ENCODE measurements around the gene KLHL22. TPM values are rescaled to one million over a fixed set of nuclear protein-coding genes. Genes with fewer than 3 reads are reported as not detected.

KLHL22 gene
- total and polyA plus RNA-seq, 2 of the 13 experiments (the other 11 are each of a cell fraction or from before 2014, with no cell fraction given), result 10.9 to 14.8 TPM

GRCh38 chr22:20456064-20456721, 39.4 kb downstream of the KLHL22 start (continued):
- no peak for TF ChIP-seq ZNF414 (CRISPR knock-in tag; IDR thresholded peaks at IDR 0.05)
- TF ChIP-seq ZNF879 (CRISPR knock-in tag; IDR thresholded peaks at IDR 0.05), result no peak
- TF ChIP-seq ZNF12 (CRISPR knock-in tag; IDR thresholded peaks at IDR 0.05), result no peak
- TF ChIP-seq MYPOP (CRISPR knock-in tag; IDR thresholded peaks at IDR 0.05), result no peak
- TF ChIP-seq BCL6 (CRISPR knock-in tag; IDR thresholded peaks at IDR 0.05), result 0 out of 2 replicates have a peak, but pooled peaks have one; percentile 20
- TF ChIP-seq ZNF343 (CRISPR knock-in tag; IDR thresholded peaks at IDR 0.05), result 0 out of 2 replicates have a peak, but pooled peaks have one; percentile 38
- 0 out of 2 replicates have a peak, but pooled peaks have one; percentile 56 for TF ChIP-seq ZSCAN21 (CRISPR knock-in tag; IDR thresholded peaks at IDR 0.05; ENCODE audit: borderline replicate concordance)
- peak; percentile 76; the same call in 1 of the 2 replicates for TF ChIP-seq ZNF598 (CRISPR knock-in tag; IDR thresholded peaks at IDR 0.05; ENCODE audit: borderline replicate concordance)
- no peak for TF ChIP-seq ZNF674 (CRISPR knock-in tag; IDR thresholded peaks at IDR 0.05; ENCODE audit: low read depth)
- no peak for TF ChIP-seq ZNF776 (CRISPR knock-in tag; IDR thresholded peaks at IDR 0.05)
- TF ChIP-seq TFAP4 (IDR thresholded peaks at IDR 0.05; ENCODE audit: borderline replicate concordance, low read depth), result peak; percentile 50; the same call in 1 of the 2 replicates
- TF ChIP-seq SUZ12 (IDR thresholded peaks at IDR 0.05; ENCODE audit: low read depth, low read length), result no peak
- peak; percentile 47; the same call in 1 of the 2 replicates for TF ChIP-seq CEBPB (IDR thresholded peaks at IDR 0.05; ENCODE audit: borderline replicate concordance, low read depth, low read length)
- no peak for TF ChIP-seq DMTF1 (CRISPR knock-in tag; IDR thresholded peaks at IDR 0.05)
- TF ChIP-seq PBX2 (CRISPR knock-in tag; IDR thresholded peaks at IDR 0.05), result no peak
- TF ChIP-seq NR2F6 (IDR thresholded peaks at IDR 0.05), result no peak
- TF ChIP-seq NR2F6 (CRISPR knock-in tag; IDR thresholded peaks at IDR 0.05), result no peak
- 0 out of 2 replicates have a peak, but pooled peaks have one; percentile 37 for TF ChIP-seq THAP11 (CRISPR knock-in tag; IDR thresholded peaks at IDR 0.05)
- no peak for TF ChIP-seq CREBL2 (CRISPR knock-in tag; IDR thresholded peaks at IDR 0.05; ENCODE audit: borderline replicate concordance)
- no peak for TF ChIP-seq NFYB (CRISPR knock-in tag; IDR thresholded peaks at IDR 0.05)
- peak; percentile 37; the same call in 1 of the 2 replicates for TF ChIP-seq SAP130 (CRISPR knock-in tag; IDR thresholded peaks at IDR 0.05; ENCODE audit: low read depth)
- peak; percentile 44; the same call in 1 of the 2 replicates for TF ChIP-seq SALL1 (CRISPR knock-in tag; IDR thresholded peaks at IDR 0.05)
- 0 out of 2 replicates have a peak, but pooled peaks have one; percentile 26 for TF ChIP-seq RXRB (CRISPR knock-in tag; IDR thresholded peaks at IDR 0.05; ENCODE audit: borderline replicate concordance)
- no peak for TF ChIP-seq HOXA7 (CRISPR knock-in tag; IDR thresholded peaks at IDR 0.05)
- no peak for TF ChIP-seq ZNF75D (CRISPR knock-in tag; IDR thresholded peaks at IDR 0.05; ENCODE audit: borderline replicate concordance)

All from HepG2 (cell line).